Astrocyte (in vitro differentiated cells and primary cell): Measurements from ENCODE around the gene AVPR1B. TPM values are rescaled to one million over a fixed set of nuclear protein-coding genes. Genes with fewer than 3 reads are reported as not detected.

Experiments
- DNase-seq: peaks from one replicate; pipeline ENCODE4 v3.0.0-alpha.2; 2010; ENCODE audit warnings: low read depth
- FAIRE-seq: peaks from 2 replicates; lab custom pipeline; 2011; peaks lifted over from hg19 to GRCh38; lab: Jason Lieb, UNC
- H2AFZ ChIP-seq: 2 replicates; pipeline ENCODE4 v1.6.0; 2012; ENCODE audit warnings: low read depth, low read length, inconsistent platforms
- H3K27ac ChIP-seq: 2 replicates; pipeline ENCODE4 v1.5.1; 2011; ENCODE audit warnings: low read depth, low read length, inconsistent platforms
- H3K27me3 ChIP-seq: 2 replicates; pipeline ENCODE4 v1.6.0; 2011; ENCODE audit warnings: low read length, inconsistent platforms; ENCODE audit not compliant: insufficient read depth
- H3K36me3 ChIP-seq: 2 replicates; pipeline ENCODE4 v1.5.1; 2011; ENCODE audit warnings: low read length, inconsistent platforms; ENCODE audit not compliant: insufficient read depth
- H3K4me1 ChIP-seq: 2 replicates; pipeline ENCODE4 v1.5.1; 2011; ENCODE audit warnings: low read length, inconsistent platforms; ENCODE audit not compliant: insufficient read depth
- H3K4me2 ChIP-seq: 2 replicates; pipeline ENCODE4 v1.6.0; 2012; ENCODE audit warnings: low read length, inconsistent platforms
- H3K4me3 ChIP-seq: 2 replicates; pipeline ENCODE4 v1.5.1; 2011; ENCODE audit warnings: low read depth, mild to moderate bottlenecking, low read length, inconsistent platforms; ENCODE audit not compliant: insufficient read depth
- H3K79me2 ChIP-seq: 2 replicates; pipeline ENCODE4 v1.6.0; 2012; ENCODE audit warnings: mild to moderate bottlenecking, low read length, inconsistent platforms; ENCODE audit not compliant: insufficient read depth
- H3K9ac ChIP-seq: 2 replicates; pipeline ENCODE4 v1.6.0; 2012; ENCODE audit warnings: mild to moderate bottlenecking, low read length, inconsistent platforms
- H3K9me3 ChIP-seq: 2 replicates; pipeline ENCODE4 v1.5.1; 2012; ENCODE audit warnings: low read depth, mild to moderate bottlenecking, low read length, inconsistent platforms; ENCODE audit not compliant: insufficient read depth
- H4K20me1 ChIP-seq: 2 replicates; pipeline ENCODE4 v1.6.0; 2012; ENCODE audit warnings: low read length, inconsistent platforms; ENCODE audit not compliant: insufficient read depth
- H3K27ac Mint-ChIP-seq: one replicate; pipeline ENCODE4 v1.8.0; 2021; ENCODE audit warnings: mild to moderate bottlenecking, mixed read lengths; ENCODE audit not compliant: unreplicated experiment
- H3K27me3 Mint-ChIP-seq: one replicate; pipeline ENCODE4 v1.8.0; 2021; ENCODE audit warnings: low read depth, mixed read lengths; ENCODE audit not compliant: unreplicated experiment
- H3K36me3 Mint-ChIP-seq: one replicate; pipeline ENCODE4 v1.8.0; 2021; ENCODE audit warnings: low read depth, mixed read lengths; ENCODE audit not compliant: unreplicated experiment
- H3K4me1 Mint-ChIP-seq: one replicate; pipeline ENCODE4 v1.8.0; 2021; ENCODE audit warnings: low read depth, mixed read lengths; ENCODE audit not compliant: unreplicated experiment
- H3K4me3 Mint-ChIP-seq: one replicate; pipeline ENCODE4 v1.8.0; 2021; ENCODE audit warnings: mild to moderate bottlenecking, moderate library complexity, mixed read lengths; ENCODE audit not compliant: unreplicated experiment
- H3K9me3 Mint-ChIP-seq: one replicate; pipeline ENCODE4 v1.8.0; 2021; ENCODE audit warnings: mild to moderate bottlenecking, mixed read lengths; ENCODE audit not compliant: unreplicated experiment
- EZH2 ChIP-seq: IDR thresholded peaks from 2 replicates; pipeline ENCODE4 v1.6.1; 2012; ENCODE audit warnings: mild to moderate bottlenecking, low read length, inconsistent platforms; ENCODE audit not compliant: insufficient read depth
- total RNA-seq: library from RNA; stranded (reverse); gene quantifications from 2 replicates; pipeline ENCODE4 v1.2.1, GENCODE V29; 2021
- TF ChIP-seq, protein P1 (sequence below): IDR thresholded peaks from 2 replicates; pipeline ENCODE4 v1.5.1; 2011; ENCODE audit warnings: low read depth, mild to moderate bottlenecking, inconsistent platforms, low read length, moderate library complexity; ENCODE audit not compliant: insufficient read depth

AVPR1B gene
- total RNA-seq, 1 donor from 2014 or later = not detected

- Mint-ChIP-seq H3K36me3 (no peaks in the 10 kb centered on the region), H3K4me3 (no peak overlapping the region), H3K27ac (no peak overlapping the region), H3K9me3 (peaks cover 2% of the 10 kb centered on the region), H3K27me3 (peaks cover 46% of the 10 kb centered on the region), H3K4me1 (peaks cover 3% of the 10 kb centered on the region)
- Histone ChIP-seq H3K36me3 (no peaks in the 10 kb centered on the region), H3K4me1 (no peaks in the 10 kb centered on the region), H4K20me1 (no peaks in the 10 kb centered on the region), H3K4me2 (no peak overlapping the region), H3K27me3 (peaks cover 15% of the 10 kb centered on the region), H2AFZ (no peak overlapping the region), H3K4me3 (no peak overlapping the region), H3K79me2 (no peaks in the 10 kb centered on the region), H3K27ac (no peak overlapping the region), H3K9me3 (no peaks in the 10 kb centered on the region), H3K9ac (no peak overlapping the region)
- no peak for TF ChIP-seq EZH2
- TF ChIP-seq, protein P1, sequence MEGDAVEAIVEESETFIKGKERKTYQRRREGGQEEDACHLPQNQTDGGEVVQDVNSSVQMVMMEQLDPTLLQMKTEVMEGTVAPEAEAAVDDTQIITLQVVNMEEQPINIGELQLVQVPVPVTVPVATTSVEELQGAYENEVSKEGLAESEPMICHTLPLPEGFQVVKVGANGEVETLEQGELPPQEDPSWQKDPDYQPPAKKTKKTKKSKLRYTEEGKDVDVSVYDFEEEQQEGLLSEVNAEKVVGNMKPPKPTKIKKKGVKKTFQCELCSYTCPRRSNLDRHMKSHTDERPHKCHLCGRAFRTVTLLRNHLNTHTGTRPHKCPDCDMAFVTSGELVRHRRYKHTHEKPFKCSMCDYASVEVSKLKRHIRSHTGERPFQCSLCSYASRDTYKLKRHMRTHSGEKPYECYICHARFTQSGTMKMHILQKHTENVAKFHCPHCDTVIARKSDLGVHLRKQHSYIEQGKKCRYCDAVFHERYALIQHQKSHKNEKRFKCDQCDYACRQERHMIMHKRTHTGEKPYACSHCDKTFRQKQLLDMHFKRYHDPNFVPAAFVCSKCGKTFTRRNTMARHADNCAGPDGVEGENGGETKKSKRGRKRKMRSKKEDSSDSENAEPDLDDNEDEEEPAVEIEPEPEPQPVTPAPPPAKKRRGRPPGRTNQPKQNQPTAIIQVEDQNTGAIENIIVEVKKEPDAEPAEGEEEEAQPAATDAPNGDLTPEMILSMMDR = no peak
- no peak for FAIRE-seq
- DNase-seq = no peak
Observed at GRCh38 chr1:206108635-206109034, 8.6 kb downstream of the AVPR1B start.

DNA sequence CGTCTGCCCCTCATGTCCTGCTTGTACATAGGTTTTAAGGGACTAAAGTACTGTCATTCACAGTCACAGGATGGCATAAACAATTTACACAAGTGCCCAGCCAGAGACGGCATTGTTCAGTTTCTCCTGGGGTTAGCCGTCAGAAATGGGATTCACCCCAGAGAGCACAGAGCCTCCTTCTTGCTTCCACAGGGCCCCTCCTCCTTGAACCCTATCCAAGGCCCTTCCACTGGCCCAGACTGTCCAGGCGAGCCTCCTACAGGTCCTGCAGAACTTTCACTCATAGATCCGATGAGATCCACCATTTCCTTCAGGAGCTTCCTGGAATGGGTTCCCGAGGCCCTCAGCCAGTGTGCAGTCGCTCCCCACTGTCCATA, 10.0 kb downstream of the AVPR1B start:
- H3K4me3 ChIP-seq = no peak overlapping the region
- no peak for FAIRE-seq
- H2AFZ ChIP-seq = no peak overlapping the region
- Mint-ChIP-seq H3K27ac (no peak overlapping the region), H3K9me3 (peaks cover 2% of the 10 kb centered on the region), H3K4me1 (peaks cover 3% of the 10 kb centered on the region), H3K36me3 (no peaks in the 10 kb centered on the region), H3K27me3 (peaks cover 36% of the 10 kb centered on the region), H3K4me3 (no peak overlapping the region)
- H3K9ac ChIP-seq = no peak overlapping the region
- H4K20me1 ChIP-seq = no peaks in the 10 kb centered on the region
- no peaks in the 10 kb centered on the region for H3K4me1 ChIP-seq
- no peak overlapping the region for H3K27ac ChIP-seq
- peaks cover 9% of the 10 kb centered on the region for H3K27me3 ChIP-seq
- TF ChIP-seq, protein P1 = no peak
- no peak for TF ChIP-seq EZH2
- DNase-seq = no peak
- no peaks in the 10 kb centered on the region for H3K79me2 ChIP-seq
- no peaks in the 10 kb centered on the region for H3K36me3 ChIP-seq
- H3K4me2 ChIP-seq = no peak overlapping the region
- H3K9me3 ChIP-seq = no peaks in the 10 kb centered on the region

DNA sequence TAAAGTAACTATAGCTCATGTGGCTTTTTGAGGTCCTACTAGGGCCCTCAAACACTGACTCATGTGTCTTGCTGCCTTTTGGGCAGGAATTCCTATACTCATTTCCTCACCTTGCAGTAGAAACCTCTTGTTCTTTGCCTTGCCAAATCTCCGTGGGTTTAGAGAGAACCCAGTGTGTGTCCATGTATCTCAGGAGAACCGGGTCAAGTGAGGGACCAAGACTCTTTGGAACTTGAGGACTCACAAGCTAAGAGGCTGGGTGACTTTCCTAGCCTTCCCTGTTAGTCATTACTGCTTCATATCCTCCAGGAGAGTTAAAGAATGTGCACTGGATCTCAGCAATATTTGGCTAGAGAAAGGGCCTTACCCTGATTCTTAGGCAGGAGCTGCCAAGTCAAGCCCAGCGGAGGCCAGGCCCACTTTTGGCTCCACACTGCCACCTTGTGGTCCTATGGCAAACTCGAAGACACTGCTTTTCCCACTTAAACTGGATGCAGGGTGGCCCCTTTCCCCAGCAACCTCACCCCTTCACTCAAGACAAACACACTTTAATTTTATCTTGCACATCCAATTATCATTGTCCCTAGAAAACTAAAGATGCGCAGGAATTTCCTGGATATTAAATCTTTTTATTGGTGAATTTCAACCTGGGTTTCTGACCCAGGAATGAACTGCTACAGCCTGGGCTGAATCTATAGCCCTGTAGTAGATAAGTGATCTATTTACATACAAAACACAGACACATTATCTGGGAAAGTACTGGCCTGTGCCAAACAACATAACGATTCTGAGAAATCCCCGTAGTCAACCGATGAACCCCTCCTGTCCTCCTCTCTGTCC, 10.6 kb downstream of the AVPR1B start:
- no peaks in the 10 kb centered on the region for H3K9me3 Mint-ChIP-seq
- H3K27ac Mint-ChIP-seq = no peak overlapping the region
- H3K4me1 Mint-ChIP-seq = peaks cover 3% of the 10 kb centered on the region

More for the DNA sequence above, 10.6 kb downstream of the AVPR1B start:
- DNase-seq = peak; percentile 77
- H3K4me2 ChIP-seq = no peak overlapping the region
- FAIRE-seq = peak; percentile 79
- H3K4me3 Mint-ChIP-seq = no peak overlapping the region
- no peaks in the 10 kb centered on the region for H3K79me2 ChIP-seq
- H3K27me3 ChIP-seq = peaks cover 13% of the 10 kb centered on the region
- H3K9ac ChIP-seq = no peak overlapping the region
- H3K4me1 ChIP-seq = no peaks in the 10 kb centered on the region
- H3K27ac ChIP-seq = no peak overlapping the region
- no peak overlapping the region for H2AFZ ChIP-seq
- no peaks in the 10 kb centered on the region for H4K20me1 ChIP-seq
- peaks cover 35% of the 10 kb centered on the region for H3K27me3 Mint-ChIP-seq
- no peaks in the 10 kb centered on the region for H3K9me3 ChIP-seq
- TF ChIP-seq, protein P1 = peak; percentile 89
- no peak for TF ChIP-seq EZH2
- H3K36me3 Mint-ChIP-seq = no peaks in the 10 kb centered on the region
- H3K4me3 ChIP-seq = no peak overlapping the region
- H3K36me3 ChIP-seq = no peaks in the 10 kb centered on the region
